Activated T-helper 1 cell treated with anti-CD3 and anti-CD28 coated beads, Interleukin-12 subunit alpha, Interleukin-12 subunit beta, Interleukin-2, Interleukin-4 antibody, amounts not matched to agents 30 ng/mL and 10 ng/mL and 1 ng/mL, durations not matched to agents 14 hours and 24 hours and 36 hours (primary cell): ENCODE measurements around the gene PGLYRP1. TPM values are rescaled to one million over a fixed set of nuclear protein-coding genes. Genes with fewer than 3 reads are reported as not detected.

Source experiments
- DNase-seq: peaks from one replicate; pipeline ENCODE4 v3.0.0; 2021; ENCODE audit warnings: low spot score
- H3K27ac Mint-ChIP-seq: one replicate; pipeline ENCODE4 v1.8.0; 2021; ENCODE audit warnings: mild to moderate bottlenecking, mixed read lengths
- H3K27me3 Mint-ChIP-seq: one replicate; pipeline ENCODE4 v1.8.0; 2022; ENCODE audit warnings: mild to moderate bottlenecking, moderate library complexity, mixed read lengths; ENCODE audit not compliant: insufficient read depth
- H3K36me3 Mint-ChIP-seq: one replicate; pipeline ENCODE4 v1.8.0; 2021; ENCODE audit warnings: low read depth, mixed read lengths
- H3K4me1 Mint-ChIP-seq: one replicate; pipeline ENCODE4 v1.8.0; 2021; ENCODE audit warnings: low read depth, mixed read lengths
- H3K4me3 Mint-ChIP-seq: one replicate; pipeline ENCODE4 v1.8.0; 2021; ENCODE audit warnings: mild to moderate bottlenecking, moderate library complexity, mixed read lengths
- H3K9me3 Mint-ChIP-seq: one replicate; pipeline ENCODE4 v1.8.0; 2021; ENCODE audit warnings: mixed read lengths
- intact Hi-C: fragments of 100-400 bp; cut with micrococcal nuclease; formaldehyde crosslinking; loops from one replicate; pipeline ENCODE4 v1.15.1; 2024
- total RNA-seq: library from RNA; stranded (reverse); gene quantifications from 2 replicates; pipeline ENCODE4 v1.2.3, GENCODE V29; 2022

PGLYRP1 gene
- total RNA-seq, 1 donor from 2014 or later = not detected

GRCh38 chr19:46014534-46014933 is 8.3 kb downstream of the PGLYRP1 start:
- intact Hi-C loops = no loop called here
- DNase-seq = no peak
- Mint-ChIP-seq H3K27me3 (peaks cover 12% of the 10 kb centered on the region), H3K27ac (no peak overlapping the region), H3K4me3 (peak overlapping the region; percentile 77), H3K9me3 (no peaks in the 10 kb centered on the region), H3K4me1 (peaks cover 15% of the 10 kb centered on the region), H3K36me3 (peaks cover 5% of the 10 kb centered on the region)

- Mint-ChIP-seq H3K27me3 (peaks cover 5% of the 10 kb centered on the region), H3K4me3 (no peak overlapping the region), H3K4me1 (peaks cover 6% of the 10 kb centered on the region), H3K27ac (no peak overlapping the region), H3K9me3 (no peaks in the 10 kb centered on the region), H3K36me3 (peaks cover 5% of the 10 kb centered on the region)
- peak; percentile 46 for DNase-seq
- intact Hi-C loops = no loop called here
Observed at GRCh38 chr19:46009530-46010510, 13.0 kb downstream of the PGLYRP1 start.

- intact Hi-C loops = no loop called here
- Mint-ChIP-seq H3K27me3 (no peaks in the 10 kb centered on the region), H3K27ac (no peak overlapping the region), H3K9me3 (no peaks in the 10 kb centered on the region), H3K4me3 (no peak overlapping the region), H3K36me3 (peaks cover 7% of the 10 kb centered on the region), H3K4me1 (peaks cover under 1% of the 10 kb centered on the region)
- DNase-seq = no peak
Observed at GRCh38 chr19:46006411-46006810, 16.4 kb downstream of the PGLYRP1 start.

GRCh38 chr19:46002678-46003275 is 20.1 kb downstream of the PGLYRP1 start:
- Mint-ChIP-seq H3K36me3 (peaks cover 3% of the 10 kb centered on the region), H3K27me3 (peaks cover 7% of the 10 kb centered on the region), H3K4me1 (peaks cover 30% of the 10 kb centered on the region), H3K27ac (no peak overlapping the region), H3K9me3 (no peaks in the 10 kb centered on the region), H3K4me3 (no peak overlapping the region)
- DNase-seq = no peak
- intact Hi-C loops = no loop called here

GRCh38 chr19:46000491-46001246 is 22.2 kb downstream of the PGLYRP1 start:
- H3K36me3 Mint-ChIP-seq = peaks cover 8% of the 10 kb centered on the region

GRCh38 chr19:45999653-46000121 is 23.2 kb downstream of the PGLYRP1 start:
- peaks cover 8% of the 10 kb centered on the region for H3K36me3 Mint-ChIP-seq
- peaks cover 30% of the 10 kb centered on the region for H3K4me1 Mint-ChIP-seq
- peak overlapping the region; percentile 53 for H3K27ac Mint-ChIP-seq
- peak overlapping the region; percentile 59 for H3K4me3 Mint-ChIP-seq
- H3K9me3 Mint-ChIP-seq = no peaks in the 10 kb centered on the region
- H3K27me3 Mint-ChIP-seq = peaks cover 7% of the 10 kb centered on the region
- DNase-seq = no peak
- intact Hi-C loops = loop anchor here (10.0 kb wide), 1 partner anchor 595 kb away; the partner anchor contains the start of genes POLR1G and PPP1R13L

More at GRCh38 chr19:46000491-46001246, 22.2 kb downstream of the PGLYRP1 start:
- Mint-ChIP-seq H3K9me3 (no peaks in the 10 kb centered on the region), H3K4me3 (peak overlapping the region; percentile 77), H3K4me1 (peaks cover 30% of the 10 kb centered on the region), H3K27me3 (peaks cover 7% of the 10 kb centered on the region), H3K27ac (peak overlapping the region; percentile 23)
- DNase-seq = peak; percentile 56
- intact Hi-C loops = no loop called here

GRCh38 chr19:45998834-45999233 is 24.0 kb downstream of the PGLYRP1 start:
- no peak overlapping the region for H3K27ac Mint-ChIP-seq
- no peak for DNase-seq
- H3K4me3 Mint-ChIP-seq = no peak overlapping the region
- H3K4me1 Mint-ChIP-seq = peaks cover 30% of the 10 kb centered on the region
- peaks cover 7% of the 10 kb centered on the region for H3K27me3 Mint-ChIP-seq
- H3K36me3 Mint-ChIP-seq = peaks cover 8% of the 10 kb centered on the region
- intact Hi-C loops = loop anchor here (10.0 kb wide), 1 partner anchor 594 kb away; the partner anchor contains the start of genes POLR1G and PPP1R13L
- H3K9me3 Mint-ChIP-seq = no peaks in the 10 kb centered on the region

- intact Hi-C loops = loop anchor here (10.0 kb wide), 1 partner anchor 592 kb away; the partner anchor contains the start of genes POLR1G and PPP1R13L
- Mint-ChIP-seq H3K9me3 (no peaks in the 10 kb centered on the region), H3K36me3 (peaks cover 6% of the 10 kb centered on the region), H3K4me3 (no peak overlapping the region), H3K27ac (no peak overlapping the region), H3K4me1 (peaks cover 30% of the 10 kb centered on the region), H3K27me3 (peaks cover 7% of the 10 kb centered on the region)
- no peak for DNase-seq
Observed at GRCh38 chr19:45996933-45997332, 25.9 kb downstream of the PGLYRP1 start.

GRCh38 chr19:45995715-45996385 is 27.0 kb downstream of the PGLYRP1 start:
- DNase-seq = no peak
- peaks cover 7% of the 10 kb centered on the region for H3K27me3 Mint-ChIP-seq
- intact Hi-C loops = loop anchor here (1.0 to 10.0 kb wide), 10 partner anchors 20 to 591 kb away; partner anchors contain the start of genes DMWD, IRF2BP1, MYPOP and POLR1G
- no peak overlapping the region for H3K27ac Mint-ChIP-seq
- peaks cover 24% of the 10 kb centered on the region for H3K4me1 Mint-ChIP-seq
- H3K36me3 Mint-ChIP-seq = peaks cover 6% of the 10 kb centered on the region
- no peaks in the 10 kb centered on the region for H3K9me3 Mint-ChIP-seq
- H3K4me3 Mint-ChIP-seq = no peak overlapping the region

GRCh38 chr19:45994998-45995714 is 27.7 kb downstream of the PGLYRP1 start, which contains the start of gene CCDC61:
Gene CCDC61, plus strand, starts transcription at chr19:45995467. Its CDS starts 7,552 bp downstream, at chr19:46003019.
- intact Hi-C loops = loop anchor here (1.0 to 10.0 kb wide), 10 partner anchors 21 to 590 kb away; partner anchors contain the start of genes DMWD, IRF2BP1, MYPOP and POLR1G

GRCh38 chr19:45994456-45994997 is 28.3 kb downstream of the PGLYRP1 start:
- H3K9me3 Mint-ChIP-seq = no peaks in the 10 kb centered on the region

More at GRCh38 chr19:45994998-45995714, 27.7 kb downstream of the PGLYRP1 start, which contains the start of gene CCDC61:
- H3K36me3 Mint-ChIP-seq = peaks cover 6% of the 10 kb centered on the region
- peaks cover 17% of the 10 kb centered on the region for H3K4me1 Mint-ChIP-seq
- no peaks in the 10 kb centered on the region for H3K9me3 Mint-ChIP-seq
- peak; percentile 96 for DNase-seq
- no peak within 1 kb of the TSS for H3K27ac Mint-ChIP-seq
- no peak within 1 kb of the TSS for H3K4me3 Mint-ChIP-seq
- peaks cover 4% of the 10 kb centered on the region for H3K27me3 Mint-ChIP-seq

More at GRCh38 chr19:45994456-45994997, 28.3 kb downstream of the PGLYRP1 start:
- Mint-ChIP-seq H3K4me3 (no peak overlapping the region), H3K27ac (no peak overlapping the region), H3K4me1 (peaks cover 11% of the 10 kb centered on the region), H3K27me3 (peaks cover 3% of the 10 kb centered on the region), H3K36me3 (peaks cover 6% of the 10 kb centered on the region)
- no peak for DNase-seq
- intact Hi-C loops = loop anchor here (10.0 kb wide), 1 partner anchor 590 kb away; the partner anchor contains the start of genes POLR1G and PPP1R13L
